HG02798 (cell line): ENCODE data around the gene ZDHHC15.
"Not testable (repeated sequence)": the region's sequence is repeated elsewhere in the genome, so short reads cannot be mapped to it uniquely, and the experiment has no call there.

Experiments used
- ATAC-seq: cut with Tn5 transposase; IDR thresholded peaks from one replicate; pipeline ENCODE4 v1.9.1; 2021; ENCODE audit warnings: mild to moderate bottlenecking; ENCODE audit not compliant: unreplicated experiment, poor library complexity

ZDHHC15 gene, protein sequence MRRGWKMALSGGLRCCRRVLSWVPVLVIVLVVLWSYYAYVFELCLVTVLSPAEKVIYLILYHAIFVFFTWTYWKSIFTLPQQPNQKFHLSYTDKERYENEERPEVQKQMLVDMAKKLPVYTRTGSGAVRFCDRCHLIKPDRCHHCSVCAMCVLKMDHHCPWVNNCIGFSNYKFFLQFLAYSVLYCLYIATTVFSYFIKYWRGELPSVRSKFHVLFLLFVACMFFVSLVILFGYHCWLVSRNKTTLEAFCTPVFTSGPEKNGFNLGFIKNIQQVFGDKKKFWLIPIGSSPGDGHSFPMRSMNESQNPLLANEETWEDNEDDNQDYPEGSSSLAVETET

DNA sequence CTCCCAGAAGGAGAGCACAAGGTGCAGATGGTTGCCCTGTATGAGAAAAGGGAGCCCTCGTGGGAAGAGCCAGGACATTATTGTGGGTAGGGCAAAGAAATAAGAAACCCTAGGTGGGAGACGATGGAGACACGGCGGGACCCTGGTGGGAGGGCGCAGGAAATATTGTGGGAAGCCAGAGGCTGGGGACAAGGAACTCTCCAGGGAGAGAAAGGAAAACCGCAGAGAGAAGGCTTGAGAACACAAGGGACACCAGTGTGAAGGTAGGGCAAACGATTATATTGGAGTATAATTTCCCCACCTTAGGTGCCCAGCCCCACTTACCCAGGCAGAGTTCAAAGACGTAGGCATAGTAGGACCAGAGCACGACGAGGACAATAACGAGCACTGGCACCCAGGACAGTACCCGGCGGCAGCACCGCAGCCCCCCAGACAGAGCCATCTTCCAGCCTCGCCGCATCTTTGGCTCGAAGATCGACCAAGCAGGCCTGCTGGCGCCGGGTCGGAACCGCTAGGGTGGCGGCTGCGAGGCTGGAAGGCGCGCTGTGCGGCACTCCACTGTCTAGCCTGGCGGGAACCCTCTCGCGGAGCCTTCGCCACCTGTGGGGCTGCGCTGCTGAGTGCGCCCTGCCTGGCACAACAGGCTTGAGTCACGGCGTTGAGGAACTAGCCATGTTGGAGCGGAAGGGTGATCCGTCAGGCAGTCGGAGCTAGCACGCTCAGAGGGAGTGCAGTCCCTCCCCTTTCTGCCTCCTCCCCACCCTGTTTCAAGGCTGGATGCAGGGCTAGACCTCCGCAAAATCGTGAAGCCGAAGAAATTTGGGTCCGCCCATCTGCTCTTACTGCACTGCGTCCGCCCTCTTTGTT lies at the start of gene ZDHHC15:
Gene ZDHHC15 (minus strand): TSS at position 473 of the 867 bp plus-strand sequence. CDS start 13 bp downstream, at position 460.
- no peak for ATAC-seq

DNA sequence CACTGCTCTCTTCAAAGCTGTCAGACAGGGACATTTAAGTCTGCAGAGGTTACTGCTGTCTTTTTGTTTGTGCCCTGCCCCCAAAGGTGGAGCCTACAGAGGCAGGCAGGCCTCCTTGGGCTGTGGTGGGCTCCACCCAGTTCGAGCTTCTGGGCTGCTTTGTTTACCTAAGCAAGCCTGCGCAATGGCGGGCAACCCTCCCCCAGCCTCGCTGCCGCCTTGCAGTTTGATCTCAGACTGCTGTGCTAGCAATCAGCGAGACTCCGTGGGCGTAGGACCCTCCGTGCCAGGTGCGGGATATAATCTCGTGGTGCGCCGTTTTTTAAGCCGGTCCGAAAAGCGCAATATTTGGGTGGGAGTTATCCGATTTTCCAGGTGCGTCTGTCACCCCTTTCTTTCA lies 37.7 kb upstream of the ZDHHC15 start:
- ATAC-seq = not testable (repeated sequence)

DNA sequence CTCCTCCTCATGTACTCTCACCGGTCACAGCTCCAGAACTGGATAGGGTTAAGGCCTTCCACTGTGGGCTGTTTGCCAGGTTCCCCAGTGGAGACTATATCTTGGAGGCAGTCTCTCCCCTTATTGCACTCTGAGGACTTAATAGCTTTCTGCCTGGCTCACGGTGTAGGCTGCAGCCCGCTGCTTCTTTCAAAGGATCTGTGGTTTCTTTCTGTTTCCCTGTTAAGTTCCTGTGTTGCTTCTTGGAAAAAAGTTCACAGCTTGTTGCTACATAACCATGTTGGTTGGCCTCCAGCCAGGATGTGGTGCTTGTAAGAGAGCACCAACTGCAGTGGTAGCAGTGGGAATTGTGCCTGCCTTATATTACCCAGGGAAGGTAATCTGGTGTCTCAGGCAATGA lies 24.9 kb upstream of the ZDHHC15 start:
- ATAC-seq = no peak

- no peak for ATAC-seq
Observed at GRCh38 chrX:75546724-75547511, 24.1 kb upstream of the ZDHHC15 start.

- no peak for ATAC-seq
Observed at GRCh38 chrX:75544786-75545185, 21.9 kb upstream of the ZDHHC15 start.

DNA sequence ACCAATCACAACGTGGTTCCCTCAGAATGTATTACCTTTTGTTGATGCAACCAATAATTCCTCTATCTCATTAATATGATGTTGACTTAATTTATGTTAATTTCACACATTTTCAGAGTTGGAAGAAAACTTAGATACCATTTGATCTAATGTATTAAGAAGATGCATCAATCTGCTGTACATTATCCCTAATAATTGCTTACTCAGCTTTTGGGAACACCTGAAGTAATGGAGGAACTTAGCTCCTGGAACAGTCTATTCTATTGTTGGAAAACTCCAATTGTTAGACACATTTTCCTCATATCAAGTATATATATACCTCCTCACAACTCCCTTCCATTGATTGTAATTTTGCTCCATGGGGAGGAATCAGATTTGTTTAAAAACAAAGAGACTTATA lies 38.9 kb downstream of the ZDHHC15 start:
- ATAC-seq = no peak

DNA sequence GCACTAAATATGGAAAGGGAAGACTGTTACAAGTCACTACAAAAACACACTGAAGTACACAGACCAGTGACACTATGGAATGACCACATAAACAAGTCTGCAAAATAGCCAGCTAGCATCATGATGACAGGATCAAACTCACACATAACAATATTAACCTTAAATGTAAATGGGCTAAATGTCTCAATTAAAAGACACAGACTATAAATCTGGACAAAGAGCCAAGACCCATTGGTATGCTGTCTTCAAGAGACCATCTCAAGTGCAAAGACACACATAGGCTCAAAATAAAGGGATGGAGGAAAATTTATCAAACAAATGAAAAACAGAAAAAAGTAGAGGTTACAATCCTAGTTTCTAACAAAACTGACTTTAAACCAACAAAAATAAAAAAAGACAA lies 61.1 kb downstream of the ZDHHC15 start:
- not testable (repeated sequence) for ATAC-seq

GRCh38 chrX:75421688-75422230 lies 101.1 kb downstream of the ZDHHC15 start:
- no peak for ATAC-seq

DNA sequence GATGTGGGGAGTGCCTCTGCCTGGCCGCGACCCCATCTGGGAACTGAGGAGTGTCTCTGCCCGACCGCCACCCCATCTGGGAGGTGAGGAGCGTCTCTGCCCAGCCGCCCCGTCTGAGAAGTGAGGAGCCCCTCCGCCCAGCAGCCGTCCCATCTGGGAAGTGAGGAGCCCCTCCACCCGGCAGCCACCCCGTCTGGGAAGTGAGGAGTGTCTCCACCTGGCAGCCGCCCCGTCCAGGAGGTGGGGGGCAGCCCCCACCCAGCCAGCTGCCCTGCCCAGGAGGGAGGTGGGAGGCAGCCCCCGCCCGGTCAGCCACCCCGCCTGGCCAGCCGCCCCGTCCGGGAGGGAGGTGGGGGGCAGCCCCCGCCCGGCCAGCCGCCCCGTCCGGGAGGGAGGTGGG lies 115.7 kb downstream of the ZDHHC15 start:
- ATAC-seq = not testable (repeated sequence)

DNA sequence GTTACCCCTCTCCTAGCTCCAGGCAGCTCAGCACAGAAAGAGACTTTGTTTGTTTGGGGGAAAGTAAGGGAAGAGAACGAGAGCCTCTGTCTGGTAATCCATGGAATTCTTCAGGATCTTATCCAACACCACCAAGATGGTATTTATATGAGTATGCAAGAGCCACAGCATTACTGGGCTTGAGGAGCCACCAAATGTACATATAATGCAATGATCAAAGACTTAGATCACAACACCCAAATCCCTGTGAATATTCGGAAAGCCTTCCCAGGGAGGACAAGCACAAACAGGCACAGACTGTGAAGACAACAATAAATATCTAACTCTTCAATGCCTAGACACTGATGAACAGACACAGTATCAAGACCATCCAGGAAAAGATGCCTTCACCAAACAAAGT lies 132.4 kb downstream of the ZDHHC15 start:
- no peak for ATAC-seq

DNA sequence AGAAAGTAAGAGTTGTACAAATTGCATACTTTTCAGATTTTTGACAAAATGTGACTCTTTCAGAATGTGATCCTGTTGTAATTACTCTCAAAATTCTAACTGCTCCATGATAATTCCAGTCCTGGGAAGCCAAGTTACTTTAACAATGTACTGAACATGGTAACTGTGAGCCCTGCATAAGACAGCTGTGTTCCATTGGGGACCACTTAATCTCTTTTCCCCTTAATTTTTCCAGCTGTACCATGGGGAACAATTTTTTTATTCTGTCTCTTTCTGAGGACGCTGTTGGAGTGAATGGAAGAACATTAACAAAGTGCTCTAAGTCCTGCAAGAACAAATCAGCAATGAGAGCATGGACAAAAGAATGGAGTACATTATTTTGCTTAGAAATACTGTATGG lies 153.1 kb downstream of the ZDHHC15 start:
- ATAC-seq = no peak

GRCh38 chrX:75366861-75367260 lies 156.0 kb downstream of the ZDHHC15 start:
- ATAC-seq = no peak

DNA sequence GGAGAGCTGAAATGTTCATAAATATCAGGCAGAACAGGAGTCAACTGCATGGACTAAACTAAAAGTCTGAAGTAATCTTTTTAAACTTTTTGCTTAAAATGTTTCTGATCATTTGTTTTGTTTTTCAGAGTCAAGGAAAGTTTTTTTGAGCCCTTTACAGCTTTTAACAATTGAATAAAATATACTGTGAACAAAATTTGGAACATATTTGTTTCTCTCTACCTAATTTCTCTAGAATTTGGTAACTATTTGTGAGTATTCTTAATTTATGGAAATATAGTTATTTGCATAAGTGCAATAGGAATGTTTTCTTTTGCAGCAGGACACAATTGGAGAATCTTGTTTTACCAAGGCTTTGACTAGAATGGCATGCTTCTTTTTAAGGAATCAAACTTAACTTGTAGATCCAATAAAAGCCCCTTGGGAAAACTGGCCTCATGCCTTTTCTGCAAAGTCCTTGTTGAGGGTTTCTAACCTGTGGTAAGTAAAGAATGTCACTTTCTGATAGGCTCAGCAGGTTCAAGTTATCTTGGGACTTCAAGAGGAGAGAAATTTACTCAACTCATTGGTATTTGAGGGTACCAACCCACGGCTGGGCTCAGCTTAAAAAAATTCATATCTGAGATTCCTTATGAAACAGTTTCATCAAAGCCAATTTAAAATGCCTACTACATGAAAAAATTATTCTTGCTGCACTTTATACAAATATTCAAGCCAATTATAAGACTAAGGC lies 157.4 kb downstream of the ZDHHC15 start:
- ATAC-seq = no peak

- no peak for ATAC-seq
Observed at GRCh38 chrX:75361788-75362187, 161.0 kb downstream of the ZDHHC15 start.

DNA sequence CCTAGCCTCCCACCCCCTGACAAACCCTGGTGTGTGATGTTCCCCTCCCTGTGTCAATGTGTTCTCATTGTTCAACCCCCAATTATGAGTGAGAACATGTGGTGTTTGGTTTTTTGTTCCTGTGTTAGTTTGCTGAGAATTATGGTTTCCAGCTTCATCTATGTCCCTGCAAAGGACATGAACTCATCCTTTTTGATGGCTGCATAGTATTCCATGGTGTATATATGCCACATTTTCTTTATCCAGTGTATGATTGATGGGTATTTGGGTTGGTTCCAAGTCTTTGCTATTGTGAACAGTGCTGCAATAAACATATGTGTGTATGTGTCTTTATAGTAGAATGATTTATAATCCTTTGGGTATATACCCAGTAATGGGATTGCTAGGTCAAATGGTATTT lies 174.2 kb downstream of the ZDHHC15 start:
- not testable (repeated sequence) for ATAC-seq

DNA sequence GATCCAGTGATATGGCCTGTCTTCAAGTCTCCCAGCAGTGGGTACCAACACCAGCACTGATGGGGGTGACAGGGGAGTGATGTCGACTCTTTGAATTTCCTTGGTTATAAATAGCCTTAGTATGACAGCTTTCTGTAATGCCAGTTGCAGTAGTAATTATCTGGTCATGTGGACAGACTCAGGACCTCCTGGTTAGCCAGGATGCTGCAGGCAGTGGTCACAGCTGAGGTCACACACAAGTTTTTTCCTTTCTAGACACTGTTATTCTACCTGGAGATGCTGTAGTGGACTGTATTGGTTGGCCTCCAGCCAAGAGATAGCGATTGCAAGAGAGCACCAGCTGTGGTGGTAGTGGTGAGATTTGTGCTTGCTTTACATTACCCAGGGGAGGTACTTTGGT lies 185.3 kb downstream of the ZDHHC15 start:
- no peak for ATAC-seq

DNA sequence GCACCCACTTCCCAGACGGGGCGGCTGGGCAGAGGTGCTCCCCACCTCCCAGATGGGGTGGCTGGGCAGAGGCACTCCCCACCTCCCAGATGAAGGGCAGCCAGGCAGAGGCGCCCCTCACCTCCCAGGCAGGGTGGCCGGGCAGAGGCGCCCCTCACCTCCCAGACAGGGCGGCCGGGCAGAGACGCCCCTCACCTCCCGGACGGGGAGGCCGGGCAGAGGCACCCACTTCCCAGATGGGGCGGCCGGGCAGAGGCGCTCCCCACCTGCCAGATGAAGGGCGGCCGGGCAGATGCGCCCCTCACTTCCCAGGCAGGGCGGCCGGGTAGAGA lies 187.7 kb downstream of the ZDHHC15 start:
- no peak for ATAC-seq

DNA sequence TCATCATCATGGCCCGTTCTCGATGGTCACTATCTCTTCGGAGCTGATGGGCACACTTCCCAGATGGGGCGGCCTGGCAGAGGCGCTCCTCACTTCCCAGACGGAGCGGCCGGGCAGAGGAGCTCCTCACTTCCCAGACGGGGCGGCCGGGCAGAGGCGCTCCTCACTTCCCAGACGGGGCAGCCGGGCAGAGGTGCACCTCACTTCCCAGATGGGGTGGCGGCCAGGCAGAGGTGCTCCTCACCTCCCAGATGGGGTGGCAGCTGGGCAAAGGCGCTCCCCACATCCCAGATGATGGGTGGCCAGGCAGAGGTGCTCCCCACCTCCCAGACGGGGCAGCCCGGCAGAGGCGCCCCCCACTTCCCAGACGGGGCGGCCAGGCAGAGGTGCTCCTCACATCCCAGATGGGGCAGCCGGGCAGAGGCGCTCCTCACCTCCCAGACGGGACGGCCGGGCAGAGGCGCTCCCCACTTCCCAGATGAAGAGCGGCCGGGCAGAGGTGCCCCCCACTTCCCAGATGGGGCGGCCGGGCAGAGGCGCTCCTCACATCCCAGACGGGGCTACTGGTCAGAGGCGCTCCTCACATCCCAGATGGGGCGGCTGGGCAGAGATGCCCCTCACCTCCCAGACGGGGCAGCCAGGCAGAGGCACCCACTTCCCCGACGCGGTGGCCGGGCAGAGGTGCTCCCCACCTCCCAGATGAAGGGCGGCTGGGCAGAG lies 188.3 kb downstream of the ZDHHC15 start:
- not testable (repeated sequence) for ATAC-seq

DNA sequence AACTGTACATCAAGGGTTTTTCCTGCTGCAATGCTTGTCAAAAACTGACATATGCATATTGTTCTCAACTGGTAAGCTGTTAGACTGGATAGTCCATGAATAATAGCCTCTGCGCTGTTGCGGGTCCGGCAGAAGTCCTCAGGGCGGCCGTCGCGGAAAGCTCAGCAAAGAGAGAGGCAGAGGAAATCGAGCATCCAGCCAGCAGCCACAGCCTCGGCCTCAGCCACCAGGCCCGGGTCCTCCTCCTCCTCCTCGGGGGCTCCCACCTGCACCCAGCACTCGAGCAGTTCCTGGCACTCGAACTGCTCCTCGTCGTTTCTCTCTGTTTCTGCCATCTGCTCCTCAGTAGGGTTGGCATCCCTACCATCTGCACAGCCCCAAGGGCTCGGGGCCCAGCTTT lies 195.2 kb downstream of the ZDHHC15 start:
- ATAC-seq = no peak
